SK-N-MC (cell line): ENCODE results near the gene RIOK3.

Experiments used
- EZH2 ChIP-seq: fragments of 200-600 bp; sonication (generic); IDR thresholded peaks from one replicate; pipeline ENCODE4 v1.6.1; 2017; ENCODE audit warnings: antibody characterized with exemption
- POLR2AphosphoS5 ChIP-seq: IDR thresholded peaks from 2 replicates; pipeline ENCODE4 v1.6.1; 2012; ENCODE audit warnings: mild to moderate bottlenecking, low read depth, low read length, borderline replicate concordance

DNA sequence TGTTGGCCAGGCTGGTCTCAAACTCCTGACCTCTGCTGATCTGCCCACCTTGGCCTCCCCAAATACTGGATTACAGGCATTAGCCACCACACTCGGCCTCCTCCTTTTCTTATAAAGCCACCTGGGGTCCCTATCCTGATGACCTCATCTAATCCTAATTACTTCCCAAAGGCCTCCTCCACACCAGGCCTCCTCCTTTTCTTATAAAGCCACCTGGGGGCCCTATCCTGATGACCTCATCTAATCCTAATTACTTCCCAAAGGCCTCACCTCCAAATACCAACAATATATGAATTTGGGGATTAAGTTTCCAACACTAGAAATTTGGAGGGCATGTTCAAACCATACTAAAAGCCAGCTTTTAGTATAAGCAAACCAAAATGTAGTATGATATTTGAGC is 40.6 kb downstream of the RIOK3 start:
- TF ChIP-seq EZH2 (no peak), POLR2AphosphoS5 (no peak)
